ENCODE measurements around the gene PLET1.

Gene PLET1

GRCh38 chr11:112277941-112278340 is 17.3 kb upstream of the PLET1 start:
- peak; percentile 15; the same call in 1 of the 2 replicates for TF ChIP-seq TEAD4 (IDR thresholded peaks at IDR 0.05)
- no peak for TF ChIP-seq REST (IDR thresholded peaks at IDR 0.05; ENCODE audit: low read depth)

GRCh38 chr11:112277029-112277428 is 16.4 kb upstream of the PLET1 start:
- TF ChIP-seq REST (IDR thresholded peaks at IDR 0.05; ENCODE audit: low read depth) (no peak), TAF1 (IDR thresholded peaks at IDR 0.05; ENCODE audit: low read depth) (no peak), TEAD4 (IDR thresholded peaks at IDR 0.05) (no peak), EP300 (IDR thresholded peaks at IDR 0.05; ENCODE audit: borderline replicate concordance) (no peak), YY1 (IDR thresholded peaks at IDR 0.05; ENCODE audit: low read depth) (no peak), ZBTB7A (IDR thresholded peaks at IDR 0.05; ENCODE audit: low read depth) (no peak), TCF12 (IDR thresholded peaks at IDR 0.05; ENCODE audit: low read depth) (no peak), MAX (IDR thresholded peaks at IDR 0.05) (no peak), FOXM1 (IDR thresholded peaks at IDR 0.05; ENCODE audit: borderline replicate concordance, low read depth) (no peak), USF1 (IDR thresholded peaks at IDR 0.05) (no peak), EGR1 (IDR thresholded peaks at IDR 0.05) (no peak)

- TF ChIP-seq YY1 (IDR thresholded peaks at IDR 0.05; ENCODE audit: low read depth) = no peak
- TF ChIP-seq TAF1 (IDR thresholded peaks at IDR 0.05; ENCODE audit: low read depth) = no peak
- no peak for TF ChIP-seq MAX (IDR thresholded peaks at IDR 0.05)
- TF ChIP-seq CEBPB (IDR thresholded peaks at IDR 0.05) = no peak
- no peak for TF ChIP-seq EGR1 (IDR thresholded peaks at IDR 0.05)
- TF ChIP-seq TEAD4 (IDR thresholded peaks at IDR 0.05) = no peak
- no peak for TF ChIP-seq CREB1 (IDR thresholded peaks at IDR 0.05; ENCODE audit: low read depth)
- TF ChIP-seq REST (IDR thresholded peaks at IDR 0.05; ENCODE audit: low read depth) = no peak
- no peak for TF ChIP-seq NFIC (IDR thresholded peaks at IDR 0.05)
- no peak for TF ChIP-seq ZBTB7A (IDR thresholded peaks at IDR 0.05; ENCODE audit: low read depth)
- TF ChIP-seq EP300 (IDR thresholded peaks at IDR 0.05; ENCODE audit: borderline replicate concordance) = no peak
- no peak for TF ChIP-seq USF1 (IDR thresholded peaks at IDR 0.05)
- TF ChIP-seq RAD21 (IDR thresholded peaks at IDR 0.05; ENCODE audit: low read depth) = no peak
- TF ChIP-seq TCF12 (IDR thresholded peaks at IDR 0.05; ENCODE audit: low read depth) = no peak
- no peak for TF ChIP-seq FOXM1 (IDR thresholded peaks at IDR 0.05; ENCODE audit: borderline replicate concordance, low read depth)
Observed at GRCh38 chr11:112274007-112274783, 13.5 kb upstream of the PLET1 start.

GRCh38 chr11:112273066-112273465 is 12.4 kb upstream of the PLET1 start:
- TF ChIP-seq MAX (IDR thresholded peaks at IDR 0.05) = no peak
- no peak for TF ChIP-seq USF1 (IDR thresholded peaks at IDR 0.05)
- TF ChIP-seq EP300 (IDR thresholded peaks at IDR 0.05; ENCODE audit: borderline replicate concordance) = no peak
- TF ChIP-seq EGR1 (IDR thresholded peaks at IDR 0.05) = no peak
